ENCODE results near the gene ERO1A.

ERO1A gene

GRCh38 chr14:52619687-52620086 lies 75.7 kb downstream of the ERO1A start:
- no peak for DNase-seq (ENCODE audit: low spot score)
- TF ChIP-seq CTCF (IDR thresholded peaks at IDR 0.05; ENCODE audit: extremely low read depth, insufficient read depth, missing control alignments): no peak
- in situ Hi-C loops (cut with MboI; ENCODE audit: low pct_unique_long_range_greater_than_20kb, low sequenced_read_pairs, unreplicated experiment): no loop called here

GRCh38 chr14:52618602-52619001 lies 76.8 kb downstream of the ERO1A start:
- in situ Hi-C loops (cut with MboI; ENCODE audit: low pct_unique_long_range_greater_than_20kb, low sequenced_read_pairs, unreplicated experiment): no loop called here
- no peak for TF ChIP-seq CTCF (IDR thresholded peaks at IDR 0.05; ENCODE audit: extremely low read depth, insufficient read depth, missing control alignments)
- no peak for DNase-seq (ENCODE audit: low spot score)

GRCh38 chr14:52610187-52610586 lies 85.2 kb downstream of the ERO1A start:
- no peak for TF ChIP-seq CTCF (IDR thresholded peaks at IDR 0.05; ENCODE audit: extremely low read depth, insufficient read depth, missing control alignments)
- in situ Hi-C loops (cut with MboI; ENCODE audit: low pct_unique_long_range_greater_than_20kb, low sequenced_read_pairs, unreplicated experiment): no loop called here
- no peak for DNase-seq (ENCODE audit: low spot score)

GRCh38 chr14:52609445-52610044 lies 85.8 kb downstream of the ERO1A start:
- no peak for TF ChIP-seq CTCF (IDR thresholded peaks at IDR 0.05; ENCODE audit: extremely low read depth, insufficient read depth, missing control alignments)
- no peak for DNase-seq (ENCODE audit: low spot score)
- in situ Hi-C loops (cut with MboI; ENCODE audit: low pct_unique_long_range_greater_than_20kb, low sequenced_read_pairs, unreplicated experiment): no loop called here

GRCh38 chr14:52607061-52607460 lies 88.3 kb downstream of the ERO1A start:
- no peak for TF ChIP-seq CTCF (IDR thresholded peaks at IDR 0.05; ENCODE audit: extremely low read depth, insufficient read depth, missing control alignments)
- in situ Hi-C loops (cut with MboI; ENCODE audit: low pct_unique_long_range_greater_than_20kb, low sequenced_read_pairs, unreplicated experiment): no loop called here
- DNase-seq (ENCODE audit: low spot score): no peak

- in situ Hi-C loops (cut with MboI; ENCODE audit: low pct_unique_long_range_greater_than_20kb, low sequenced_read_pairs, unreplicated experiment): no loop called here
Measured at GRCh38 chr14:52602131-52602530, 93.2 kb downstream of the ERO1A start.

More at GRCh38 chr14:52602131-52602530, 93.2 kb downstream of the ERO1A start:
- peak; percentile 13 for DNase-seq (ENCODE audit: low spot score)
- TF ChIP-seq CTCF (IDR thresholded peaks at IDR 0.05; ENCODE audit: extremely low read depth, insufficient read depth, missing control alignments): no peak
